ENCODE data around the gene SLC31A1.

Gene SLC31A1

GRCh38 chr9:113309204-113309813, 88.0 kb downstream of the SLC31A1 start:
- no peak for DNase-seq

- no peak for DNase-seq
Measured at GRCh38 chr9:113310538-113310937, 89.2 kb downstream of the SLC31A1 start.

DNA sequence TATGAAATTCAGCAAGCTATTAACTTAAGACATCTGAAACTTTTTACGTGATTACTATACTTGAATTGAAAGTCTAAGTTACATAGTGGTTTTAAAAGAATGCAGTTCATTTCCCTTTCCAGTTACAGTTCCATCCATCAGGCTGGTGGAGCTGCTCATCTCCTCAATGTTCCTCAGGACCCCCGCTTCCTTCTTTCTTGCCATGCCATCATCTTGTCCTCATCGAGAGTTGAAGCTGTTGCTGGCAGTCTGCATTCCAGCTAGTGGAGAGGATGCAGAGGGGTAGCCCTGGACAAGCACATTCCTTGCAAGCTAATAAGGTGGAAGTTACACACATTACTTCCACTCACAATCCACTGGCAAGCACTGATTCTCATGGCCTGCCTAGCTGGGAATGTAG, 90.6 kb downstream of the SLC31A1 start:
- DNase-seq: no peak

- no peak for DNase-seq
Measured at GRCh38 chr9:113313261-113313660, 91.9 kb downstream of the SLC31A1 start.
